GM18499 (cell line): Measurements from ENCODE around the gene ELP2.
"Not testable (repeated sequence)": the region's sequence is repeated elsewhere in the genome, so short reads cannot be mapped to it uniquely, and the experiment has no call there.

ENCODE experiments used
- ATAC-seq: cut with Tn5 transposase; IDR thresholded peaks from one replicate; pipeline ENCODE4 v1.9.1; 2021; ENCODE audit warnings: moderate number of reproducible peaks; ENCODE audit not compliant: insufficient read depth, unreplicated experiment

Gene ELP2

GRCh38 chr18:36129300-36130038, at the start of gene ELP2, which contains the start of gene SLC39A6:
TSS of gene ELP2 (plus strand) at chr18:36129899. CDS start at chr18:36129934, 35 bp downstream.
TSS of gene SLC39A6 (minus strand) at chr18:36129340. CDS start at chr18:36127007, 2,333 bp downstream.
- ATAC-seq: peak; percentile 90

DNA sequence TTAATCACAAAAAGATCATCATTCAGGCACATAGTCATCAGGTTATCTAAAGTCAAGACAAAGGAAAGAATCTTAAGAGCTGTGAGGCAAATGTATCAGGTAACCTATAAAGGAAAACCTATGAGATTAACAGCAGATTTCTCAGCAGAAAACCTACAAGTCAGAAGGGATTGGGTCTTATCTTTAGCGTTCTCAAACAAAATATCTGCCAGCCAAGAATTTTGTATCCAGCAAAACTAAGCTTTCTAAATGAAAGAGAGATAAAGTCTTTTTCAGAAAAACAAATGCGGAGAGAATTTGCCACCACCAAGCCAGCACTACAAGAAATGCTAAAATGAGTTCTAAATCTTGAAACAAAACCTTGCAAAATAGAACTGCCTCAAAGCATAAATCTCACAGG, 48.6 kb upstream of the ELP2 start:
- not testable (repeated sequence) for ATAC-seq

GRCh38 chr18:36083729-36084128, 46.0 kb upstream of the ELP2 start:
- ATAC-seq: no peak

GRCh38 chr18:36085195-36085594, 44.5 kb upstream of the ELP2 start:
- ATAC-seq: no peak

DNA sequence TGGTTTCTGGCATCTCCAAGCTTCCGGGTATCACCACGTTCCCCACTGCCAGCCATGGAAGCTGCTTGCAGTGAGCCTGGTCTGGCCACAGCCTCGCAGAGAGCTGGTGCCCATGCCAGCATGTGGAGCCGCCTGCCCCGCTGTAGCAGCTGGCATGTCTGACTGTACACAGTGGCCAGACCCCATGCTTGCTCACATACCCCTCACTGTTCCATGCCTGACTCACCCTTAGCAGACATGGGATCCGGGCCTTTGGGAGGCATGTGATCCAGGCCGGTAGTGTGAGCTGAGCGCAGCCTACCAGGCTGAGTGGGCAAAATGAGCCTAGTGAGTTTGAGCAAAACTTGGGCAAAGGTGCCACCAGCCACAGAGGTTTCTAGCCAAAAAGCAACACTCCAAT, 43.5 kb upstream of the ELP2 start:
- no peak for ATAC-seq

DNA sequence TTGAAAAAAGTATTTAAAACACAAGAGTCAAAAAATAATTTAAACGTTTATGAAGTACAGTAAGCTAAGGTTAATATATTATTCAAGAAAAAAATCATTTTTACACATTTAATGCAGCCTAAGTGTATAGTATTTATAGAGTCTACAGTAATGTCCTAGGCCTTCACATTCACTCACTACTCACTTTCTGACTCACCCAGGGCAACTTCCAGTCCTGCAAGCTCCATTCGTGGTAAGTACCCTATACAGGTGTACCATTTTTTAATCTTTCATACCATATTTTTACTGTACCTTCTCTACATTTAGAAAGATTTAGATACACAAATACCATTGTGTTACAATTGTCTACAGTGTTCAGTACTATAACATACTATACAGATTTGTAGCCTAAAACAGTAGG, 41.4 kb upstream of the ELP2 start:
- ATAC-seq: no peak

DNA sequence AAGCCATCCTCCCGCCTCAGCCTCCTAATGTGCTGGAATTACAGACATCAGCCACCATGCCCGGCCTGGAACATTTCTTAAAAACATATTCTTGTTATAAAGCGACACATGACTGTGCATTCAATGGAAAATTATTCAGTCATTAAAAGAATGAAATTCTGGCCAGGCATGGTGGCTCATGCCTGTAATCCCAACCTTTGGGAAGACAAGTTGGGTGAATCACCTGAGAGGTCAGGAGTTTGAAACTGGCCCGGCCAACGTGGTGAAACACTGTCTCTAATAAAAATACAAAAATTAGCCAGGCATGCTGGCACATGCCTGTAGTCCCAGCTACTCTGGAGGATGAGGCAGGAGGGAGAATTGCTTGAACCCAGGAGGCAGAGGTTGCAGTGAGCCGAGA, 40.7 kb upstream of the ELP2 start:
- ATAC-seq: no peak

DNA sequence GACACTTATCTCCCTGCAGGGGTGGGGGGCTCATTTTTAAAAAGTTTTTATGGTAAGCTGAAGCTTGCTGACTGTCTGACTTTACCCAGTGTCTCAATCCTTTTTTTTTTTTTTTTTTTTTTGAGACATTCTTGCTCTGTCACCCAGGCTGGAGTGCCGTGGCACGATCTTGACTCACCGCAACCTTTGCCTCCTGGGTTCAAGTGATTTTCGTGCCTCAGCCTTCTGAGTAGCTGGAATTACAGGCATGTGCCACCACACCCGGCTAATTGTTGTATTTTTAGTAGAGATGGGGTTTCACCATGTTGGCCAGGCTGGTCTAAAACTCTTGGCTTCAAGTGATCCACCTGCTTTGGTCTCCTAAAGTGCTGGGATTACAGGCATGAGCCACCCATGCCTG, 37.6 kb upstream of the ELP2 start:
- ATAC-seq: not testable (repeated sequence)

DNA sequence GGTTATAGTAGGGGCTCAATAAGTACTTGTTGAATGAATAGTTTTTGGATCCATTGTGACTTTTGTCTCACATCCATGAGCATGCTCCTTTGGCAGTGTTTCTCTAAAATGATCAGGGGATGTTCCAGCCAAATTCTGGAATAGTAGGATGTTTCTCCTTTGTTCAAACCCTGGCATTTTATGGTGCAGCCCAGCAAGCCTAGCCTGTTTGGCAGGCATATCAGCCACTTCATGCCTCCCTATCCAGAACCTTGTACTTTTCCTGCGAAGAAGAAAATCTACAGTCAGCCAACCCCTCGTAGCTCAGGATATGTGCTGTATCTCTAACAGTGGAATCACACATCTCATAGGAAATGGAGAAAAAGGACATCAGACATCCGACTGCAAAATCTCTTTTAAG, 35.3 kb upstream of the ELP2 start:
- no peak for ATAC-seq

DNA sequence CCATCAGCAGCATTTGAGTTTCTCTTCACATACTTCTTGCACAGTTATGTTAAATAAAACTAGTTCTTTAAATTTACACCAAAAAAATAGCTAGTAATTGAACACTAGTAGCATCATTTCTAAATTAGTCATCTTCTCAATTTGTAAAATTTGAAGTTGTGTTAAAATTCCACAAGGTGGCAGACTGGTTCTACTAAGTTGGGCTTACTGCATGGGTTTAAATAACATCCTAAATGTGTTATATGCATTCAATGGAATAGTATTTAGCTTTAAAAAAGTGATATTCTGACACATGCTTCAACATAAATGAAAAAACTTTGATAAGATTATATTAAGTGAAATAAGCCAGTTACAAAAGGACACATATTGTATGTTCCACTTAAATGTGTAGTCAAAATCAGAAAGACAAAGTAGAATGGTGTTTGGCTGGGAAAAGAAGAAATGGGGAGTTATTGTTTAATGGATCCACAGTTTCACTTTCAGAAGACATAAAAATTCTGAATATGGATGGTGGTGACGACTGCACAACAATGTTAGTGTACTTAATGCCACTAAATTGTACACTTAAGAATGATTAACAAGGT, 33.7 kb upstream of the ELP2 start:
- no peak for ATAC-seq

- ATAC-seq: no peak
Observed at GRCh38 chr18:36096955-36097354, 32.7 kb upstream of the ELP2 start.

DNA sequence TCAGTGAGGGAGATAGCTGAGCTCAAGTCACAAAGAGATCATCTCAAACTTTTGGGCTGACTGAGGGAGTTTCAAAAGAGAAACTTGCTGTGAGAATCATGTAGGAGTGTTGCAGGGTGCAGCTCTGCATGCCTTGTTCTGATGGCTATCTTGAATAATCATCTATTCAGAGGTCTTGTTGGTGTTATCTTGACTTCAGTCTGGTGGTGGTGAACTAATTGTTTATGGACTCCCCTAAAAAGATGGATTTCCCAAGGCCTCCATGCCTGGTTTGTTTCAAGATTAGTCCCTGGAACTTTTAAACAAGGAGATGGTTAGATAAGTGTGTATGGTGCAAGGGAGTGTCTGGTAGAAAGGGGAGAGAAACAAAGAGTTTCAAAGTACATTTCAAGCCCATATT, 30.4 kb upstream of the ELP2 start:
- ATAC-seq: no peak

DNA sequence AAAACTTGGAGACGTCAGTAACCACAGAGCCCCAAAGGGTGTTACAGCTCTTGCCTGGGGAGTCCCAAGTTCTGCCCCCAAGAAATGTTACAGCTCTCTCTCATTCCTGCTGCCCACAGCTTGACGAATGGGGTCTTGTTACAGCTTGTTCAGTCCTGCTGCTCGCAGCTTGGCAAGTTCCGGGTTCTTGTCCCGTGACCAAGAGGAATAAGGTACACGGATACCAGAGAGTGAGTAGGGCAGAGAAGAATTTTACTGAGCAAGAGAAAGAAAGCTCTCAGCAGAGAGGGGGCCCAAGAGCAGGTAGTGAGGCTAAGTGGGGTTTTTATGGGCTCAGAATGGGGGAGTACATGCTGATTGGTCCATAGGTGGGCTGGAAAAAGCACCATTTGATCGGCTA, 27.8 kb upstream of the ELP2 start:
- ATAC-seq: no peak

GRCh38 chr18:36104749-36105148, 24.9 kb upstream of the ELP2 start:
- no peak for ATAC-seq

DNA sequence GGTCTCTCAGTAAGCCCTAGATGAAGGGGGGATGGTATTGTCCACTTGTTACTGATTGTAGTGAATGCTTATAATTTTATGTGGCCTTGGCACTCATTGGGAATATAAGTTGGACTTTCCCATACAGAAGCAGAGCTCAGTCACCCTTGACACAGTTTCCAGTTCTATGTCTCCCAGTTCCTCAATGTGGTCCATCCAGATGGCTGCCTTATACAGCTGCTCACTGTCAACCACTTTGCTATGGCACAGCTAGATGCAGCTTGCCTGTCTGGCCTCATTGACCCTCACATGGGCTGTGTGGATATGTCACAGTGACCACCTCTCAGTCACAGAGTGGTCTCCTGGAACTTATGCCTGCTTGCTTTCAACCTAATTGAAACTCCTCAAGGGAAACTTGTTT, 22.2 kb upstream of the ELP2 start:
- ATAC-seq: no peak

DNA sequence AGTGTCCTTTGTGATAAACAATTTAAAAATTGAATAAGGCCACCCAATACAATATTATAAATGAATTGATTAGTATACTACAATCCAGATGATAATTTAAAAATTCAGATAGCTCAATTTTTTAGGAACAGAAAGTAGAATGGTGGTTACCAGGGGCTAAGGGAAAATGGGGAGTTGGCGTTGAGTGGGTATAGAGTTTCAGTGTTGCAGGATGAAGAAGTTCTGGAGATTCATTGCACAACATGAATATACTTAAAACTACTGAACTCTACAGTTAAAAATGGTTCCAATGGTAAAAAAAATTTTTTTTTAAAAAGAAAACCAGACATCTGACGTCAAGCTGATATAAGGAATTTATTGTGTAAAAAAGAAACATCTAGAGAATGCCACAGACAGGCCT, 21.5 kb upstream of the ELP2 start:
- ATAC-seq: no peak

DNA sequence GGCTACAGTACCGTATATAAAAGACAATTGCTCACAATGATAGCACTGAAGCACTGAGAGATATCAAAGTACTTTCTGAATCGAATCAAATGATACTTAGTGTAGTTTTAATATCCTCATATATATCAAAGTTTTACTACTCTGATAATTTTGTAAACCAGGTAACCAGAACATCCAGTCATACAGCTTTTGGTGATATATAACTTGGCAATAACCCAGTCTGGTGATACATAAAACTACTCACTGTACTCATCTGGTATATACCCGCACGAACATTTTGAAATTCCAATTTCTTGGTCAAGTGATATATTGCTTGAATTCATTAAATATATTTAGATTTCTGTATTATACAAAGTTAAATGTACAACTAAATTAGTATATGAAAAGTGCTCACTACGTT, 21.1 kb upstream of the ELP2 start:
- ATAC-seq: no peak

- ATAC-seq: no peak
Observed at GRCh38 chr18:36109737-36110136, 20.0 kb upstream of the ELP2 start.

GRCh38 chr18:36112302-36112701, 17.4 kb upstream of the ELP2 start:
- ATAC-seq: no peak

DNA sequence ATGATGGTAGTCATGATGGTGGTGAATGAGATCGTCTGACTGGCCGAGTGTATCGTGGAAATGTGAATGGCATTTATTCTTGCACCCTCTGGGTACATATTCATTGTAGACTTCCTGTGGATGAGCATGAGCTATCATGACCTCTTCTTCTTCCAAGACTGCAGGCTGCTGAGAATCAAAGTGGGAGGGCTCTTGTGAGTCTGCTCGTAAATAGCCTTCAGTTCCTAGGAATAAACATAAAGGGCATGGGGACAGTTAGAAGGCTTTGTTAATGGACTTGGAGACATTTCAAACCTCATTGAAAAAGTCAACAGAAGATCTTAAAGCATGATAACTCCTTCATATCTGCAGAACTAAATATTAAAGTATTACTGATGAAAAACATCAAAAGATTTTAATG, 15.4 kb upstream of the ELP2 start:
- no peak for ATAC-seq

DNA sequence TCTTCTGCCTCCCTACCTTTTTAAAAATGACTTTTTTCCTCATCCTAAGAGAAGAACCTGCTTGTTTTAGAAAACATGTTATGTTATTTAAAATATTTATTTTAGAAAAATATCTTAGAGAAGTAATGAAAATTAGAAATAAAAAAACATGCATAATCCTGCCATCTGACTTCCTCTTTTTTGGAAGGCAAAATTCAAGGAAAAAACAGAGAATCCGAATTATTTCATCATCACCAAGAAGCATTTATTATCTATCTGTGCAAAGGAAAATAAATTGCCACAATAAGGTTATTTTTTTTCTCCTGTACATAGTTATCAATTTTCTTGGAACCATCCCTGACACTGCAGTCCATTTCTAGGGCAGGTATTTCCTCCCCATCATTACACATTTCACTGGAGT, 15.0 kb upstream of the ELP2 start:
- no peak for ATAC-seq

- ATAC-seq: not testable (repeated sequence)
Observed at GRCh38 chr18:36116771-36117170, 12.9 kb upstream of the ELP2 start.
